OCI-LY7 (cell line): Measurements from ENCODE around the gene KCTD4. TPM values are rescaled to one million over a fixed set of nuclear protein-coding genes. Genes with fewer than 3 reads are reported as not detected.

Experiments used
- BruUV-seq: library from RNA; stranded (reverse); fragments of 400-500 nt; replicated peaks from 2 replicates; lab custom pipeline; 2021; lab: Mats Ljungman, UMichigan
- CTCF ChIA-PET: fragments of 300-600 bp; sonication (Branson Sonifier 250); formaldehyde crosslinking; loops from one replicate; lab custom pipeline; 2022; ENCODE audit warnings: antibody characterized with exemption; ENCODE audit not compliant: unreplicated experiment; lab: Charles Lee
- POLR2A ChIA-PET: fragments of 300-600 bp; sonication (Branson Sonifier 250); formaldehyde crosslinking; loops from one replicate; lab custom pipeline; 2022; ENCODE audit warnings: antibody characterized with exemption; lab: Charles Lee
- DNase-seq: peaks from one replicate; pipeline ENCODE4 v3.0.0-alpha.2; 2015; ENCODE audit warnings: low spot score
- H2AFZ ChIP-seq: fragments of 200-600 bp; sonication (generic), shearing (Covaris generic); 2 replicates; pipeline ENCODE4 v1.6.1; 2014; ENCODE audit warnings: mild to moderate bottlenecking, antibody characterized with exemption, low read length, moderate library complexity
- H3K27ac ChIP-seq: fragments of 200-600 bp; sonication (generic); 2 replicates; pipeline ENCODE4 v1.5.1; 2014; ENCODE audit warnings: mixed run types, low read depth, mild to moderate bottlenecking, moderate library complexity, low read length, inconsistent platforms; ENCODE audit not compliant: poor library complexity, severe bottlenecking
- H3K36me3 ChIP-seq: fragments of 200-600 bp; sonication (generic); 2 replicates; pipeline ENCODE4 v1.6.1; 2014; ENCODE audit warnings: mild to moderate bottlenecking, antibody characterized with exemption, low read length, moderate library complexity, mixed read lengths; ENCODE audit not compliant: insufficient read depth
- H3K4me1 ChIP-seq: fragments of 200-600 bp; sonication (generic); 2 replicates; pipeline ENCODE4 v1.5.1; 2014; ENCODE audit warnings: mild to moderate bottlenecking, low read length; ENCODE audit not compliant: insufficient read depth, poor library complexity, severe bottlenecking
- H3K4me2 ChIP-seq: fragments of 200-600 bp; sonication (generic); 2 replicates; pipeline ENCODE4 v1.6.1; 2014; ENCODE audit warnings: mild to moderate bottlenecking, low read length
- H3K4me3 ChIP-seq: fragments of 200-600 bp; sonication (generic); 2 replicates; pipeline ENCODE4 v1.5.1; 2014; ENCODE audit warnings: mild to moderate bottlenecking, low read depth, low read length; ENCODE audit not compliant: poor library complexity, severe bottlenecking
- H3K79me2 ChIP-seq: fragments of 200-600 bp; sonication (generic); 2 replicates; pipeline ENCODE4 v1.6.1; 2016; ENCODE audit warnings: low read depth, mild to moderate bottlenecking, low read length, moderate library complexity, mixed read lengths; ENCODE audit not compliant: insufficient read depth
- H3K9me2 ChIP-seq: fragments of 200-600 bp; sonication (generic); 2 replicates; pipeline ENCODE4 v1.6.1; 2016; ENCODE audit warnings: mild to moderate bottlenecking, low read length, mixed read lengths; ENCODE audit not compliant: insufficient read depth
- H3K9me3 ChIP-seq: fragments of 200-600 bp; sonication (generic); 2 replicates; pipeline ENCODE4 v1.6.1; 2014; ENCODE audit warnings: mild to moderate bottlenecking, mixed run types, low read length, mixed read lengths
- H4K20me1 ChIP-seq: fragments of 200-600 bp; sonication (generic); 2 replicates; pipeline ENCODE4 v1.6.1; 2014; ENCODE audit warnings: mild to moderate bottlenecking, antibody characterized with exemption, low read length, moderate library complexity, mixed read lengths; ENCODE audit not compliant: insufficient read depth
- EZH2phosphoT487 ChIP-seq: fragments of 200-600 bp; sonication (generic); IDR thresholded peaks from 2 replicates; pipeline ENCODE4 v1.6.1; 2018; ENCODE audit warnings: low read depth, borderline replicate concordance, mild to moderate bottlenecking, mixed run types, antibody characterized with exemption, low read length, moderate library complexity, mixed read lengths
- intact Hi-C: fragments of 100-400 bp; cut with micrococcal nuclease; formaldehyde crosslinking; loops from one replicate; pipeline ENCODE4 v1.10.0; 2022; ENCODE audit not compliant: unreplicated experiment
- total RNA-seq, 2 experiments: library from RNA; depleted of rRNA in 1 of 2; stranded (reverse); fragments of >200 nt in 1 of 2; shearing (Covaris generic) in 1 of 2; gene quantifications; 2 replicates each; pipeline ENCODE4 v1.2.3, GENCODE V29; 2014 to 2022
- TF ChIP-seq, protein P1 (sequence below): fragments of 200-600 bp; sonication (generic); conservative IDR thresholded peaks from 2 replicates; pipeline ENCODE4 v1.5.1; 2014; ENCODE audit warnings: mild to moderate bottlenecking, antibody characterized with exemption, low read length, moderate library complexity, mixed read lengths

KCTD4 gene
- total RNA-seq, 2 experiments from 2014 or later: not detected

GRCh38 chr13:45196622-45197021, 4.2 kb downstream of the KCTD4 start:
- Histone ChIP-seq H4K20me1 (no peaks in the 10 kb centered on the region), H3K79me2 (no peaks in the 10 kb centered on the region), H3K27ac (no peak overlapping the region), H3K4me2 (no peak overlapping the region), H3K9me2 (no peaks in the 10 kb centered on the region), H3K36me3 (no peaks in the 10 kb centered on the region), H3K9me3 (no peaks in the 10 kb centered on the region), H2AFZ (no peak overlapping the region), H3K4me1 (no peaks in the 10 kb centered on the region), H3K4me3 (no peak overlapping the region)
- ChIA-PET POLR2A (interaction anchor here (0.7 kb wide), 1 partner anchor 15 kb away, joined by 3 read pairs; no protein-coding TSS in a partner anchor), CTCF (no interaction called here)
- intact Hi-C loops: no loop called here
- TF ChIP-seq, protein P1, sequence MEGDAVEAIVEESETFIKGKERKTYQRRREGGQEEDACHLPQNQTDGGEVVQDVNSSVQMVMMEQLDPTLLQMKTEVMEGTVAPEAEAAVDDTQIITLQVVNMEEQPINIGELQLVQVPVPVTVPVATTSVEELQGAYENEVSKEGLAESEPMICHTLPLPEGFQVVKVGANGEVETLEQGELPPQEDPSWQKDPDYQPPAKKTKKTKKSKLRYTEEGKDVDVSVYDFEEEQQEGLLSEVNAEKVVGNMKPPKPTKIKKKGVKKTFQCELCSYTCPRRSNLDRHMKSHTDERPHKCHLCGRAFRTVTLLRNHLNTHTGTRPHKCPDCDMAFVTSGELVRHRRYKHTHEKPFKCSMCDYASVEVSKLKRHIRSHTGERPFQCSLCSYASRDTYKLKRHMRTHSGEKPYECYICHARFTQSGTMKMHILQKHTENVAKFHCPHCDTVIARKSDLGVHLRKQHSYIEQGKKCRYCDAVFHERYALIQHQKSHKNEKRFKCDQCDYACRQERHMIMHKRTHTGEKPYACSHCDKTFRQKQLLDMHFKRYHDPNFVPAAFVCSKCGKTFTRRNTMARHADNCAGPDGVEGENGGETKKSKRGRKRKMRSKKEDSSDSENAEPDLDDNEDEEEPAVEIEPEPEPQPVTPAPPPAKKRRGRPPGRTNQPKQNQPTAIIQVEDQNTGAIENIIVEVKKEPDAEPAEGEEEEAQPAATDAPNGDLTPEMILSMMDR: no peak
- no peak for TF ChIP-seq EZH2phosphoT487
- BruUV-seq: no TSS peak
- no peak for DNase-seq

DNA sequence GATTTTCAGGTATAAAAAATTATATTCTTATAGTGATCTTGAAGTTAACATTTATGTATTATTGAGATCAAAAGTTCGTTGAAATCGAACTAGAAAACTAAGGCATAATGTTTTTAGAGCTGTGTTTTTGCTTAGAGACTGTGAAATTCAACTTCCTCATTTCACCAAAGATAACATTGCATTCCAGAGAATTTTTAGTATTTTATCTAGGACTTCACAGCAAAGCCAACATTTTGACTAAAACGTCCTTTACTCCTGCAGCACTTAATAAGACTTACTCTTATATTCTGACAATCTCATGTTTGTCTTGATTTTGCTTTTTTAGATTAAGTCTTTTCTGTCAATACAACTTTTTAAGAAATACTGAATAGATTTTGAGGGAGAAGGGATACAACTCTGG, 4.7 kb downstream of the KCTD4 start:
- no peaks in the 10 kb centered on the region for H3K4me1 ChIP-seq
- no peaks in the 10 kb centered on the region for H3K9me2 ChIP-seq
- H2AFZ ChIP-seq: no peak overlapping the region
- intact Hi-C loops: no loop called here
- H3K79me2 ChIP-seq: no peaks in the 10 kb centered on the region
- H3K27ac ChIP-seq: no peak overlapping the region
- CTCF ChIA-PET: no interaction called here
- TF ChIP-seq EZH2phosphoT487: no peak
- TF ChIP-seq, protein P1: no peak
- POLR2A ChIA-PET: no interaction called here
- no peaks in the 10 kb centered on the region for H4K20me1 ChIP-seq
- no peaks in the 10 kb centered on the region for H3K9me3 ChIP-seq
- no peaks in the 10 kb centered on the region for H3K36me3 ChIP-seq
- no peak for DNase-seq
- no peak overlapping the region for H3K4me2 ChIP-seq
- no peak overlapping the region for H3K4me3 ChIP-seq
- BruUV-seq: no TSS peak

- H4K20me1 ChIP-seq: no peaks in the 10 kb centered on the region
- no peak overlapping the region for H3K4me2 ChIP-seq
- H3K79me2 ChIP-seq: no peaks in the 10 kb centered on the region
- H3K4me3 ChIP-seq: no peak overlapping the region
- no TSS peak for BruUV-seq
- no peak for TF ChIP-seq EZH2phosphoT487
- TF ChIP-seq, protein P1: no peak
- no peak overlapping the region for H2AFZ ChIP-seq
- intact Hi-C loops: no loop called here
- peaks cover under 1% of the 10 kb centered on the region; the same call in 1 of the 2 replicates for H3K36me3 ChIP-seq
- DNase-seq: no peak
- H3K9me2 ChIP-seq: no peaks in the 10 kb centered on the region
- CTCF ChIA-PET: no interaction called here
- H3K9me3 ChIP-seq: no peaks in the 10 kb centered on the region
- POLR2A ChIA-PET: no interaction called here
- H3K4me1 ChIP-seq: no peaks in the 10 kb centered on the region
- H3K27ac ChIP-seq: no peak overlapping the region
Observed at GRCh38 chr13:45195421-45195820, 5.4 kb downstream of the KCTD4 start.
